GM21717 (cell line): ENCODE results near the gene PSG3.
"Not testable (repeated sequence)": the region's sequence is repeated elsewhere in the genome, so short reads cannot be mapped to it uniquely, and the experiment has no call there.

Source experiments
- ATAC-seq: cut with Tn5 transposase; IDR thresholded peaks from one replicate; pipeline ENCODE4 v1.9.1; 2021; ENCODE audit warnings: mild to moderate bottlenecking, moderate library complexity; ENCODE audit not compliant: unreplicated experiment

Gene PSG3

DNA sequence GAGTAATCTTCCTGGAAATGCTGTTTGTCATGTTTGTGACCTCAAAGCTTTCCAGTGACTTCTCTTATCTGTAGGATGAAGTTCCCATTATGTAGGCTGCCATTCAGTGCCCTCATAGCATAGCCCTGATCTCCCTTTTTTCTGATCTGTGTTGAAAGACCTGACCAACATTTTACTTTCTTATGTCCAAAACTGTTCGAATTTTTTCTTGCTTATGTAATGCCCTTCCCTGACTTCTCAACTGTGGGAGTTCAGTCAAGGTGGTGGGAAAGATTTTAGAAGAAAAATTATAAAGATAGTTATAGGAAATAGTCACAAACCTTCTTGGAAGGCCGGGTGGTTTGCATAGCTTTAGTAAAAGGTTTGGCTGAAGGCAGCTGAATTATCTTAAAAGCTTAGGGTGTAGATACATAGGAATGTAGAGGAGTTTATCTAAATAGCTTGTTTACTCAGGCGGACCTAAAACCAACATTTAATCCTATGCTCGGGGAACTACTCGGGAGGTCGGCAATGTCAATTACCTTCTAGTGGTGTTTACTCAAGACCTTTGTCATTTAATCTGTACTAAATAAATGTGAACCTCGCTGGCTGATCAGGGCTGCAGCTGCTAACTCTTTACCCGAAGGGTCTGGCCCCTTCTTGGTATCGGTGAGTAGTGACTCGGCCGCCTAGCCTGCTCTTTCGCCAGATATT is 44.3 kb downstream of the PSG3 start:
- ATAC-seq = no peak

DNA sequence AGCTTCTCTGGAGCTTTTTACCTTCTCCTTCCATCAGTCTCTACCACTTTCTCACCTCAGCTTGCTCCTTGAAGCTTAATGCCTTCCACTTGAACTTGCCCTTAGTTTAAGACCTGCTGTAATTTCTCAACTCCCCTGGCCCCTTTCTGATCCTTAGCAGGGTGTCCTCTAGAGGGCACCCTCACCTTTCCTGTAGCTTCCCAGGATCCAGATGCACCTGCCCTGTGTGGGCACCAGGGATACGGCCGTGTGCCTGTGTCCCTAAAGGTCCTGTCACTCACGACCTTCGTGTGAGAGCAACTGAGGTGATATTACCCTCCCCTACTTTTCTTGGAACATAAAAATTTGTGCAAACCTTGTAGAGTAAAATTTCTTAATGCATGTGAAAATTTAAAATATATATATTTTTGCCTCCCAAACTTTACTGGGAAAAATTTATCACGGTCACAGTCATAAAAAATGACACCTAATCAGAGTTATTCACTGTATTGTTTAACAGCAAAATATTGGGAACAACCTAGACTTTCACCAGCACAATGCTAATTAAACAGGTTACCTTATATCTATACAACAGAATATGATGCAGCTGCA is 46.4 kb downstream of the PSG3 start:
- no peak for ATAC-seq

DNA sequence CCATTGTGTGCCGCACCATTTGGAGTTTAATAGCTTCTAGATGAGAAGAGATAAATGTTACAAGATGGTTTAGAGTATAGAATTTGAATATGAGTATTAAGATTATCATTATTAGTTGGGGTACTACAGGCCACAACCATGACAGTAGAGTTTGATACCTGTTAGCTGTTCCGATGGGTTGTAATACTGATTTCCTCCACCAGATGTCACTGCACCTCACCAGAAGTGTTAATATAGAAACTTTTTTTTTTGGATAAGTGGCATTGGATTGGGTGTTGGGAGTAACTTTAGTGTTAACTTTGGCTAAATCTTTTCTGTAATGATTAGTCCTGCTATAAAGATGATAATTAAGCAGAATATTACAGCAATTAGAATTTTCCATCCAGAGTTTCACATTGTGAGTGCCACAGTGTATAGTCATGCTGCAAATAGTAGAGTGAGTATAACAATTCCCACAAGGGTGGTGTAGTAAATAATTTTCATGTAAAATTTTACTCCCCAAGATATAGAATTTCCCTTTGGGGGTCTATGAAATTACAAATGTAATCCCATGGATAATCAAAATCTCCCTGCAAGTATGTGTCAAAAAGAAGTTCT is 56.3 kb downstream of the PSG3 start:
- ATAC-seq = no peak

DNA sequence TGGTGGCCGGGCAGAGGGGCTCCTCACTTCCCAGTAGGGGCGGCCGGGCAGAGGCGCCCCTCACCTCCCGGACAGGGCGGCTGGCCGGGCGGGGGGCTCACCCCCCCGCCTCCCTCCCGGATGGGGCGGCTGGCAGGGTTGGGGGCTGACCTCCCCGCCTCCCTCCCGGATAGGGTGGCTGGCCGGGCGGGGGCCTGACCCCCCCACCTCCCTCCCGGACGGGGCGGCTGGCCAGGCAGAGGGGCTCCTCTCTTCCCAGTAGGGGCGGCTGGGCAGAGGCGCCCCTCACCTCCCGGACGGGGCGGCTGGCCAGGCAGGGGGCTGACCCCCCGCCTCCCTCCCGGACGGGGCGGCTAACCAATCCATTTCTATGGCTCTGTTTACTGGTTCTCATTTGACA is 64.0 kb downstream of the PSG3 start:
- ATAC-seq = not testable (repeated sequence)

DNA sequence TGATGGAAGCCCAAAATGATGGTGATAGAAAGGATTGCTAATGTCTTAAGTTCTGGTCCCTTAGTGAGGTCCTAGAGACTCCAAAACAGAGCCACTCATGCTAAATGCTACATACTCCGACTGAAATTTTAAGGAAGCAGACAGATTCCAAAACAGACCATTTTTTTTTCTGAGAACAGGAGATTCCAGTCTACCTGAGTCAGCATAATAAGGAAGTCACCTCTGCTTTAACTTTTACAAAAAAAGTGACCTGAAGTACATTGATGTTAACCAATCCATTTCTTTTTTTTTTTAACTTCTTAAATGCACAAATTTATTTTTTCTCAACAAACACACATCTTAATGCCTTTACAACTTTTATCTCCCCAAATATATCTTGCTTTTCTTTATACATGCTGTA is 65.7 kb downstream of the PSG3 start:
- ATAC-seq = not testable (repeated sequence)
